ENCODE measurements around the gene CPN1.

DNA sequence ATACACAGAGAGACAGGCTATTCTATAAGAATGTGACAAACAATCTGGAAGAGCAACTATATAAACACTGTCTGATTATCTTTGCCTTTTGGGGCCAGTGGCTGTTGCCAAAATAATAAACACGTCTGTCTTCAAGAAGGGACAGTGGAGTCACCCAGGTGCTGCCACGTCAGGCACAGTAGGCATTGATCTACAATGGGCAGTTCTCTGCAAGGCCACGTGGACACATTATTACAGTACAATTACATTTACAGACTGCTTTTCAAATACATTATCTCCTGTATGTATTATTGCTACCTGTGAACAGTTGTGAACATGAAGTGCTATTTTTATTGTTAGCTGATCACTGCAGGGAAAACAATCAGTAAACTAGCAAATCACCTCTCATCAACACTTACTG, 86.0 kb downstream of the CPN1 start:
- no peak for TF ChIP-seq TCF12 (IDR thresholded peaks at IDR 0.05; ENCODE audit: low read depth)
- TF ChIP-seq EP300 (IDR thresholded peaks at IDR 0.05; ENCODE audit: borderline replicate concordance) = no peak
- no peak for TF ChIP-seq YY1 (IDR thresholded peaks at IDR 0.05; ENCODE audit: low read depth)
- TF ChIP-seq, protein P1, sequence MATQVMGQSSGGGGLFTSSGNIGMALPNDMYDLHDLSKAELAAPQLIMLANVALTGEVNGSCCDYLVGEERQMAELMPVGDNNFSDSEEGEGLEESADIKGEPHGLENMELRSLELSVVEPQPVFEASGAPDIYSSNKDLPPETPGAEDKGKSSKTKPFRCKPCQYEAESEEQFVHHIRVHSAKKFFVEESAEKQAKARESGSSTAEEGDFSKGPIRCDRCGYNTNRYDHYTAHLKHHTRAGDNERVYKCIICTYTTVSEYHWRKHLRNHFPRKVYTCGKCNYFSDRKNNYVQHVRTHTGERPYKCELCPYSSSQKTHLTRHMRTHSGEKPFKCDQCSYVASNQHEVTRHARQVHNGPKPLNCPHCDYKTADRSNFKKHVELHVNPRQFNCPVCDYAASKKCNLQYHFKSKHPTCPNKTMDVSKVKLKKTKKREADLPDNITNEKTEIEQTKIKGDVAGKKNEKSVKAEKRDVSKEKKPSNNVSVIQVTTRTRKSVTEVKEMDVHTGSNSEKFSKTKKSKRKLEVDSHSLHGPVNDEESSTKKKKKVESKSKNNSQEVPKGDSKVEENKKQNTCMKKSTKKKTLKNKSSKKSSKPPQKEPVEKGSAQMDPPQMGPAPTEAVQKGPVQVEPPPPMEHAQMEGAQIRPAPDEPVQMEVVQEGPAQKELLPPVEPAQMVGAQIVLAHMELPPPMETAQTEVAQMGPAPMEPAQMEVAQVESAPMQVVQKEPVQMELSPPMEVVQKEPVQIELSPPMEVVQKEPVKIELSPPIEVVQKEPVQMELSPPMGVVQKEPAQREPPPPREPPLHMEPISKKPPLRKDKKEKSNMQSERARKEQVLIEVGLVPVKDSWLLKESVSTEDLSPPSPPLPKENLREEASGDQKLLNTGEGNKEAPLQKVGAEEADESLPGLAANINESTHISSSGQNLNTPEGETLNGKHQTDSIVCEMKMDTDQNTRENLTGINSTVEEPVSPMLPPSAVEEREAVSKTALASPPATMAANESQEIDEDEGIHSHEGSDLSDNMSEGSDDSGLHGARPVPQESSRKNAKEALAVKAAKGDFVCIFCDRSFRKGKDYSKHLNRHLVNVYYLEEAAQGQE (IDR thresholded peaks at IDR 0.05; ENCODE audit: low read depth) = no peak

All from Ishikawa (cell line).